RWPE2 (cell line): ENCODE data around the gene FCRLB.
"Not testable (repeated sequence)": the region's sequence is repeated elsewhere in the genome, so short reads cannot be mapped to it uniquely, and the experiment has no call there.

Experiments
- ATAC-seq: fragments of 200-7000 bp; cut with Tn5 transposase; 3 replicates; pipeline ENCODE4 v1.9.1; 2021; ENCODE audit warnings: low read depth
- DNase-seq: peaks from one replicate; pipeline ENCODE4 v3.0.0-alpha.2; 2020; ENCODE audit warnings: low spot score
- H3K27ac ChIP-seq: fragments of 450-650 bp; 2 replicates; pipeline ENCODE4 v1.5.1; 2017; ENCODE audit warnings: mild to moderate bottlenecking; ENCODE audit not compliant: poor library complexity, severe bottlenecking
- H3K27me3 ChIP-seq: fragments of 250-450 bp; sonication (Bioruptor Pico); 2 replicates; pipeline ENCODE4 v1.5.1; 2021; ENCODE audit warnings: mild to moderate bottlenecking, moderate library complexity; ENCODE audit not compliant: insufficient read depth, poor library complexity, severe bottlenecking
- H3K36me3 ChIP-seq: fragments of 250-450 bp; sonication (Bioruptor Pico); 2 replicates; pipeline ENCODE4 v1.5.1; 2020; ENCODE audit warnings: low read depth, mild to moderate bottlenecking, moderate library complexity
- H3K4me1 ChIP-seq: fragments of 250-450 bp; sonication (Bioruptor Pico); 2 replicates; pipeline ENCODE4 v1.5.1; 2021; ENCODE audit warnings: mild to moderate bottlenecking, moderate library complexity; ENCODE audit not compliant: insufficient read depth, poor library complexity, severe bottlenecking
- H3K4me3 ChIP-seq: fragments of 250-450 bp; sonication (Bioruptor Pico); 2 replicates; pipeline ENCODE4 v1.5.1; 2021; ENCODE audit warnings: mild to moderate bottlenecking, moderate library complexity; ENCODE audit not compliant: severe bottlenecking
- H3K9me3 ChIP-seq: fragments of 250-450 bp; sonication (Bioruptor Pico); 2 replicates; pipeline ENCODE4 v1.5.1; 2021; ENCODE audit warnings: mild to moderate bottlenecking, moderate library complexity; ENCODE audit not compliant: severe bottlenecking
- TF ChIP-seq, protein P1 (sequence below): fragments of 450-650 bp; IDR thresholded peaks from one replicate; pipeline ENCODE4 v1.5.1; 2017; ENCODE audit warnings: mild to moderate bottlenecking, moderate library complexity; ENCODE audit not compliant: poor library complexity, severe bottlenecking

FCRLB gene

DNA sequence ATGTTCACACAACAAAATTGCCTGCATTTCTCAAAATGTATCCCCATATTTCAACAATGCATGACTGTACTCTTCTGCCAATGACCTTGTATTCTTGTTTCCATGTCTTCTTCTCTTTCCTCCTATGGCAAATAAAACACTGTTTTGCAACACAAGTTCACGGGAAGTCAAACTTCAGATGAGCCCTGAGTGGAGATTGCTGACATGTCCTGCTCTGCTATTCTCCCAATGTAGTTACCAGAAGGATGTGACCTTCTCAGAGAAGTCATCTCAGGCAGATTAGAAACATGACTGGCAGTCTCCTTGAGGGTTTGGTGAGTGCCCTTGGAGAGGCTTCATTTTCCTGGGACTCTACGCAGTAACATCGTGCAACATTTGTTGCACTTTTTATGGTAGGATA lies 42.8 kb upstream of the FCRLB start:
- no peak for ATAC-seq
- Histone ChIP-seq H3K4me3 (no peak overlapping the region), H3K27me3 (no peaks in the 10 kb centered on the region), H3K4me1 (no peaks in the 10 kb centered on the region), H3K27ac (no peak overlapping the region), H3K9me3 (no peaks in the 10 kb centered on the region), H3K36me3 (no peaks in the 10 kb centered on the region)
- TF ChIP-seq, protein P1, sequence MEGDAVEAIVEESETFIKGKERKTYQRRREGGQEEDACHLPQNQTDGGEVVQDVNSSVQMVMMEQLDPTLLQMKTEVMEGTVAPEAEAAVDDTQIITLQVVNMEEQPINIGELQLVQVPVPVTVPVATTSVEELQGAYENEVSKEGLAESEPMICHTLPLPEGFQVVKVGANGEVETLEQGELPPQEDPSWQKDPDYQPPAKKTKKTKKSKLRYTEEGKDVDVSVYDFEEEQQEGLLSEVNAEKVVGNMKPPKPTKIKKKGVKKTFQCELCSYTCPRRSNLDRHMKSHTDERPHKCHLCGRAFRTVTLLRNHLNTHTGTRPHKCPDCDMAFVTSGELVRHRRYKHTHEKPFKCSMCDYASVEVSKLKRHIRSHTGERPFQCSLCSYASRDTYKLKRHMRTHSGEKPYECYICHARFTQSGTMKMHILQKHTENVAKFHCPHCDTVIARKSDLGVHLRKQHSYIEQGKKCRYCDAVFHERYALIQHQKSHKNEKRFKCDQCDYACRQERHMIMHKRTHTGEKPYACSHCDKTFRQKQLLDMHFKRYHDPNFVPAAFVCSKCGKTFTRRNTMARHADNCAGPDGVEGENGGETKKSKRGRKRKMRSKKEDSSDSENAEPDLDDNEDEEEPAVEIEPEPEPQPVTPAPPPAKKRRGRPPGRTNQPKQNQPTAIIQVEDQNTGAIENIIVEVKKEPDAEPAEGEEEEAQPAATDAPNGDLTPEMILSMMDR: no peak
- no peak for DNase-seq

DNA sequence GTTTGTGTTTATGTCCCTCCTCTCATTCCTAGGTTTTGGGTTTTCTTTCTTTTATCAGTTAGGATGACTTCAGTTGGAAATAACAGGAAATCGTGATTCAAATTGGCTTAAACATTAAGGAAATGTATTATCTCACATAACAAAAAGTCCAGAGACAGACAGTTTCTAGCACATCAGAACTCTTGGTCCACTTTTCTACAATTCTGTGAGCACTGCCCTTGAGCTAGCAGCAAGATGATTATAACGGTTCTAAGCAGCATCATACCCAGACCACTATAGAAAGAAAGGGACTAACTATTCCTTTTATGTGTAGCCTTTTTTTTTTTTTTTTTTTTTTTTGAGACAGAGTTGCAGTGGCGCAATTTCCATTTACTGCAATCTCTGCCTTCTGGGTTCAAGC lies 39.5 kb upstream of the FCRLB start:
- ATAC-seq: no peak
- no peaks in the 10 kb centered on the region for H3K4me1 ChIP-seq
- no peak overlapping the region for H3K4me3 ChIP-seq
- H3K36me3 ChIP-seq: no peaks in the 10 kb centered on the region
- no peaks in the 10 kb centered on the region for H3K9me3 ChIP-seq
- TF ChIP-seq, protein P1: no peak
- DNase-seq: no peak
- no peaks in the 10 kb centered on the region for H3K27me3 ChIP-seq
- no peak overlapping the region for H3K27ac ChIP-seq

DNA sequence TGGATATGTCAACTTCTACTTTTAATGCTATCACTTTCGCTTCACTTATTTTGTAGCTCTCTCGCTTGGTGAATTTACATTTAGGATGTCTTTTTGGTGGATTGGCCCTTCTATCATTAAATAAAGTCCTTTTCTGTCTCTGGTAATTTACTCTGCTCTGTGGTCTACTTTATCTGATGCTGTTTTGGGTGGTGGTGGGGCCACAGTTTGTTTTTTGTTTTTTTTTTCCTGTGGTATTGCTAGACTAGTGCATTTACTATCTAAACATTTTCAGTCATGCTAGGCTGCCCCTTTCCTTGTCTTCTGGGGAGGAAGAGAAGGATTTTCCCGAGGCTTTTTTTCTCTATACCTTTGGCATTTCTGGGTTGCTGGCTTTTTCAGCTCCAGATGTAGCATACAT lies 32.4 kb upstream of the FCRLB start:
- Histone ChIP-seq H3K36me3 (no peaks in the 10 kb centered on the region), H3K27me3 (no peaks in the 10 kb centered on the region), H3K9me3 (no peaks in the 10 kb centered on the region), H3K27ac (no peak overlapping the region), H3K4me1 (no peaks in the 10 kb centered on the region), H3K4me3 (no peak overlapping the region)
- TF ChIP-seq, protein P1: no peak
- ATAC-seq (no peak), DNase-seq (no peak)

DNA sequence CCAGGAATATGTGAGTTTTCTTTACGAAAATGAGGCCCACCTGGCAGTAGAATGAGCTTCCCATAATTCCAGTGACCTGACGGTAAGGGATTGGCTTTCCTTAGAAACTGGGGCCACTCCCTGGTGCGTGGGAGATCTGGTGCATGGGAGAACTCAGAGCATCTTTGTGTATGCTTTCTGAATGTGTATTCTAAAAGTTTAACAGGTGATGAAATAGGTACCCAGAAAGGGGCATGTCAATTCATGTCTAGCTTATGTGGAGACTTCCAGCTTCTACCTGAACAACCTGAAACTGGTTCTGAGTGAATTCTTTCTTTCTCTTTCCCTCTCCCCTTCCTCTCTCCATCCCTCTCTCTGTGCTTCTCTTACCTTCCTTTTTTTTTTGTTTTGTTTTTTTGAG lies 29.5 kb upstream of the FCRLB start:
- ATAC-seq (no peak), DNase-seq (no peak)
- Histone ChIP-seq H3K4me1 (no peaks in the 10 kb centered on the region), H3K9me3 (no peaks in the 10 kb centered on the region), H3K4me3 (no peak overlapping the region), H3K27me3 (no peaks in the 10 kb centered on the region), H3K36me3 (no peaks in the 10 kb centered on the region), H3K27ac (no peak overlapping the region)
- TF ChIP-seq, protein P1: no peak

DNA sequence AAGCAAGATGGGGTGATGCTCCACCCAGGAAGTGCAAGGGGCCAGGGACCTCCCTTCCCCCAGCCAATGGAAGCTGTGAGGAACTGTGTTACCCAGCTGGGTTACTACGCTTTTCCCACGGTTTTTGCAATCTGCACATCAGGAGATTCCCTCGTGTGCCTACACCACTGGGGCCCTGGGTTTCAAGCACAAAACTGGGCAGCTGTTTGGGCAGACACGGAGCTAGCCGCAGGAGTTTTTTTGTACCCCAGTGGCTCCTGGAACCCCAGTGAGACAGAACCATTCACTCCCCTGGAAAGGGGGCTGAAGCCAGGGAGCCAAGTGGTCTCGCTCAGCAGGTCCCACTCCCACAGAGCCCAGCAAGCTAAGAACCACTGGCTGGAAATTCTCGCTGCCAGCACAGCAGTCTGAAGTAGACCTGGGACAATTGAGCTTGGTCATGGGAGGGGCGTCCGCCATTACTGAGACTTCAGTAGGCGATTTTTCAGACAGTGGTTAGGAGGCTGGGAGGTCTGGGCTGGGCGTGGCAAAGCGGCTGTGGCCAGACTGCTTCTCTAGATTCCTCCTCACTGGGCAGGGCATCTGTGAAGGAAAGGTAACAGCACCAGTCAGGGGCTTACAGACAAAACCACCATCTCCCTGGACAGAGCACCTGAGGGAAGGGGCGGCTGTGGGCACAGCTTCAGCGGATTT lies 28.2 kb upstream of the FCRLB start:
- not testable (repeated sequence) for H3K27ac ChIP-seq, H3K4me3 ChIP-seq, H3K9me3 ChIP-seq, ATAC-seq, H3K4me1 ChIP-seq, DNase-seq, H3K27me3 ChIP-seq, H3K36me3 ChIP-seq

DNA sequence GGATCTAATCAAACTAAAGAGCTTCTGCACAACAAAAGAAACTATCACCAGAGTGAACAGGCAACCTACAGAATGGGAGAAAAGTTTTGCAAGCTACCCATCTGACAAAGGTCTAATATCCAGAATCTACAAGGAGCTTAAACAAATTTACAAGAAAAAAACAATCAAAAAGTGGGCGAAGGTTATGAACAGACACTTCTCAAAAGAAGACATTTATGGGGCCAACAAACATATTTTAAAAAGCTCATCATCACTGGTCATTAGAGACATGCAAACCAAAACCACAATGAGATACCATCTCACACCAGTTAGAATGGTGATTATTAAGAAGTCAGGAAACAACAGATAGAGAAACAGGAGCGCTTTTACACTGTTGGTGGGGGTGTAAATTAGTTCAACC lies 23.0 kb upstream of the FCRLB start:
- H3K4me1 ChIP-seq, H3K27ac ChIP-seq, H3K36me3 ChIP-seq, ATAC-seq, H3K9me3 ChIP-seq, DNase-seq, H3K27me3 ChIP-seq, H3K4me3 ChIP-seq: not testable (repeated sequence)
